BLaER1 treated with 17β-estradiol and CSF1 and Interleukin-3, amounts not matched to agents 10 nM and 100 nM (cell line): ENCODE data around the gene MINDY1.
A peak's percentile ranks its signal among the peaks of the same experiment; 100 is the strongest.

Experiments used
- H3K27ac ChIP-seq, 11 experiments: shearing (Covaris generic); formaldehyde crosslinking; 2 replicates each; pipeline ENCODE4 v1.8.1; 2022
- H3K27me3 ChIP-seq, 11 experiments: shearing (Covaris generic); formaldehyde crosslinking; 2 replicates each; pipeline ENCODE4 v1.8.1; 2022
- H3K36me3 ChIP-seq, 11 experiments: shearing (Covaris generic); formaldehyde crosslinking; 2 replicates each; pipeline ENCODE4 v1.8.1; 2022
- H3K4me1 ChIP-seq, 10 experiments: shearing (Covaris generic); formaldehyde crosslinking; 2 replicates each; pipeline ENCODE4 v1.8.1; 2022
- H3K4me2 ChIP-seq, 11 experiments: shearing (Covaris generic); formaldehyde crosslinking; 2 replicates each; pipeline ENCODE4 v1.8.1; 2022
- H3K4me3 ChIP-seq, 10 experiments: shearing (Covaris generic); formaldehyde crosslinking; 2 replicates each; pipeline ENCODE4 v1.8.1; 2022
- H3K9ac ChIP-seq, 11 experiments: shearing (Covaris generic); formaldehyde crosslinking; 2 replicates each; pipeline ENCODE4 v1.8.1; 2022
- H3K9me3 ChIP-seq, 11 experiments: shearing (Covaris generic); formaldehyde crosslinking; replicated peaks in 1 of 11; 2 replicates each; pipeline ENCODE4 v1.8.1; 2022
- H4K20me1 ChIP-seq, 11 experiments: shearing (Covaris generic); formaldehyde crosslinking; 2 replicates each; pipeline ENCODE4 v1.8.1; 2022
- Cebpa-rat ChIP-seq, 11 experiments: shearing (Covaris generic); IDR thresholded peaks; 2 replicates each; pipeline ENCODE4 v1.8.1; 2022

Gene MINDY1

DNA sequence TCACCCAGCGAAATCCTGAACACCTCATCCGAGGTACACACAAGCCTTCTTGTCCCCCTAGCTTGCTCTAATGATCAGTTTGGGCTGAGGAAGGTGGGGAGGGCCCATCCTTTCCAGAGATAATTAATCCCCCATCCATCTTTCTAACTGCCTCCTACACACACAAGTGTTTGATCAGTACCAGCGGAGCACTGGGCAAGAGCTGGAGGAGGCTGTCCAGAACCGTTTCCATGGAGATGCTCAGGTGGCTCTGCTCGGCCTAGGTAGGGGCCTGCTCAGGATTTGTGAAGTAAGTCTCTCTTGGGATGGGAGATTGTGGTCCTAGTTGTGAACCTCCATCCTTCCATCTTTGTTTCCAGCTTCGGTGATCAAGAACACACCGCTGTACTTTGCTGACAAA, 18.8 kb downstream of the MINDY1 start:
- no peaks in the 10 kb centered on the region for H3K27me3 ChIP-seq
- H3K27ac ChIP-seq = no peak overlapping the region
- H3K9ac ChIP-seq = no peak overlapping the region
- H3K36me3 ChIP-seq = no peaks in the 10 kb centered on the region
- H3K9me3 ChIP-seq = no peaks in the 10 kb centered on the region
- no peak overlapping the region for H3K4me3 ChIP-seq
- no peaks in the 10 kb centered on the region for H4K20me1 ChIP-seq
- no peak for TF ChIP-seq Cebpa-rat (IDR thresholded peaks at IDR 0.05)
- no peak overlapping the region for H3K4me2 ChIP-seq
- peaks cover 0 to 4% (median under 1%) of the 10 kb centered on the region in 10 experiments; a peak in 5 of 20 replicates for H3K4me1 ChIP-seq

DNA sequence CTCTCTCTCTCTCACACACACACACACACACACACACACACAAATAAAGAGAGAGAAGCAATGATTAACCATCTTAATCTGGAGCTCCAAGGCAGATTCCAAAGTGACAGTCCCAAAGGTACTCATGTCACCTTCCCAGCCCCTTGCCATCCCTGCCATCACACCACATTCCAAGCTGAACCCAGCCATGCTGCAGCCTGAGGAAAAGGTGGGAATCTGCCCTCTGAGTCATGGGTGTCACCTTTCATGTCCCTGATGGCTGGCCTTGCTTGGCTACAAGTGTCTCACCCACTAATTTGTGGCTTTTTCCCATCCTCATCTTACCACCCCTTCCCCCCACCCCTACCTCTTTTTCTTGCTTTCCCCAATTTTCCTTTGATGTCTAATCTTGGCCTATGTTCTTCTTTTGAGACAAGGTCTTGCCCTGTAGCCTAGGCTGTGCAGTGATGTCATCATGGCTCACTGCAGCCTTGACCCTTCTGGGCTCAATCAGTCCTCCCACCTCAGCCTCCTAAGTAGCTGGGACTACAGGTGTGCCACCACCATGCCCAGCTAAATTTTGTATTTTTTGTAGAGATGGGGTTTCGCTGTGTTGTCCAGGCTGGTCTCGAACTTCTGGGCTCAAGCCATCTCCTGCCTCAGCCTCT, 21.4 kb downstream of the MINDY1 start:
- no peaks in the 10 kb centered on the region for H4K20me1 ChIP-seq
- H3K4me1 ChIP-seq = peaks cover 17 to 28% (median 23%) of the 10 kb centered on the region in 10 experiments; a peak in 19 of 20 replicates
- no peak for TF ChIP-seq Cebpa-rat (IDR thresholded peaks at IDR 0.05)
- H3K4me3 ChIP-seq = no peak overlapping the region
- no peak overlapping the region for H3K27ac ChIP-seq
- H3K36me3 ChIP-seq = no peaks in the 10 kb centered on the region
- H3K9me3 ChIP-seq = no peaks in the 10 kb centered on the region
- no peaks in the 10 kb centered on the region for H3K27me3 ChIP-seq
- H3K4me2 ChIP-seq = no peak overlapping the region
- no peak overlapping the region for H3K9ac ChIP-seq

DNA sequence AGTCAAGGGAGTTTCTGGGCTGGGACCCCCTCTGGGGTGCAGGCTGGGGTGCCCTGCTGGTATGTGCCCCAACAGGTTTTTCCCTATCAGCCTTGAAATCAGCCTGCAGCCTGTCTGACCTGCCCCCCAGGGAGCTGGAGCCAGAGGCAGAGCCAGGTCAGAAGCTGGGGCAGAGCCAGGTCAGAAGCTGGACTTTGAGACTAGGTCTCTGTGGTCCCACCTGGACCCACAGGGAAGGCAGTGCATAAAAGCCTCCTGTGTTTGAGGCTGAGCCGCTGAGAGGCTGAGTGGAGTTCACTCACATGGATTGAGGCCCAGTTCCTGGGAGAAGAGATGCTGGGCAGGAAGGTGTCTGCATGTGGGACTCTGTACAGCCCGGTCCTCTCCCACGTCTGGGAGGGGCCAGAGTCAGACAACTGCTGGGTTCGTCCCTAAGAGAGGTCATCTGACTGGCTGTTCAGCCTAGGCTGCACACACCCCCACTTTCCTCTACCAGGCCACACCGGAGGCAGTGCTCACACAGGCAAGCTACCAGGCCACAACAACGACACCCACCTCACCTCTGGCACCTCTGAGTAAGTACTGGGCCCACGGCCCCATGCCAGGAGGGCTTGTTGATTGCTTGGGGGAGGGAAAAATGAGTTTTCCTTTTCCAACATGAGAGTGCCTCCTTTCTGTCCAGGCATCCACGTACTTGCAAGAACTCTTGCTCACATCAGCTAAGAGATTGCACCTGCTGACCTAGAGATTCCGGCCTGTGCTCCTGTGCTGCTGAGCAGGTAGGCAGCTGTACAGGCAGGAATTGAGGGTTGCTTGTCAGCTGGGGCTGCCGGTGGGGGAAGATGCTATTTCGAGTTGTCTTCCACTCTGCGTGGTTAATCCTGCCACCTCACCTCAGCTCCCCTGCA, 24.6 kb downstream of the MINDY1 start, which contains the start of gene ANXA9:
Gene ANXA9, plus strand, starts transcription at position 488 of the 908 bp plus-strand sequence. CDS start 814 bp downstream, outside the sequence.
- H3K27me3 ChIP-seq = no peaks in the 10 kb centered on the region
- H4K20me1 ChIP-seq = no peaks in the 10 kb centered on the region
- no peak for TF ChIP-seq Cebpa-rat (IDR thresholded peaks at IDR 0.05)
- no peaks in the 10 kb centered on the region for H3K9me3 ChIP-seq
- peaks cover 41 to 57% (median 48%) of the 10 kb centered on the region in 10 experiments for H3K4me1 ChIP-seq
- peak within 1 kb of the TSS in 8 of 11 experiments; percentile 0 to 50 (median 32); a peak in 7 of 22 replicates for H3K9ac ChIP-seq
- H3K36me3 ChIP-seq = no peaks in the 10 kb centered on the region
- H3K27ac ChIP-seq = peak within 1 kb of the TSS in 4 of 11 experiments; percentile 21 to 45 (median 29); a peak in 7 of 22 replicates
- H3K4me3 ChIP-seq = no peak within 1 kb of the TSS; a peak in 1 of 20 replicates
- peak within 1 kb of the TSS; percentile 33 to 83 (median 56) for H3K4me2 ChIP-seq

DNA sequence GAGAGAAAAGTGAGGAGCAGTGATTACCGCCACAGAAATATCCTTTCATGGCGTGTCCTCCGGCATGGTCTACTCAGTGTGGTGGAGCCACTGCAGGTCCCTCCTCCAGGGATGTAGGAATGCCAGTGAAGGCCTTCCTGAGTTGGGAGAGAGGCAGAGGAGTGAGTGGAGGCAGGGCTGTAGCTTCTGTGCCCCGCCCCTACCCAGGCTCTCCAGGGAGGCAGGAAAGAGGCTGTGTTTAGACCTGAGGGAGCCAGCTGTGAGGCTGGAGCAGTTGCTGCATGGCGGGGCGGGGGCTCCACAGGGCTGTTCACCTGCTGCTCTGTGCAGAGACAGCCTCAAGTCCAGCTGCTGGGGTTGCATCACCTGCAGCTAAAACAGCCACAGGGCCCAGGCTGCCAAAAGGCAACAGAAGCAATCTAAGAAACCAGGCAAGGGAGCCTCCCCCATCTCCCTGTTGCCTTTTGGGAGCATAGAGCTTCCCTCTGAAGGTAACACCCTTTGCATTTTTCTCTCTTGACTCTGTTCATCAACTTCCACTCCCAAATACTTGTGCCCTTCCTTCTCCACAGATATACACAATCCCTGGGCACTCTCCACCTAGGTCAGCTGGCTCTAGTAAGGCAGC, 25.4 kb downstream of the MINDY1 start:
- Histone ChIP-seq H3K4me3 (no peak overlapping the region; a peak in 1 of 20 replicates), H3K27ac (peak overlapping the region in 4 of 11 experiments; percentile 21 to 45 (median 29); a peak in 7 of 22 replicates), H3K9me3 (no peaks in the 10 kb centered on the region), H3K9ac (peak overlapping the region in 7 of 11 experiments; percentile 0 to 50 (median 28); a peak in 5 of 22 replicates), H3K4me1 (peaks cover 49 to 65% (median 56%) of the 10 kb centered on the region in 10 experiments), H4K20me1 (no peaks in the 10 kb centered on the region), H3K27me3 (no peaks in the 10 kb centered on the region), H3K4me2 (peak overlapping the region; percentile 33 to 83 (median 56); a peak in 21 of 22 replicates), H3K36me3 (no peaks in the 10 kb centered on the region)
- TF ChIP-seq Cebpa-rat (IDR thresholded peaks at IDR 0.05) = no peak

DNA sequence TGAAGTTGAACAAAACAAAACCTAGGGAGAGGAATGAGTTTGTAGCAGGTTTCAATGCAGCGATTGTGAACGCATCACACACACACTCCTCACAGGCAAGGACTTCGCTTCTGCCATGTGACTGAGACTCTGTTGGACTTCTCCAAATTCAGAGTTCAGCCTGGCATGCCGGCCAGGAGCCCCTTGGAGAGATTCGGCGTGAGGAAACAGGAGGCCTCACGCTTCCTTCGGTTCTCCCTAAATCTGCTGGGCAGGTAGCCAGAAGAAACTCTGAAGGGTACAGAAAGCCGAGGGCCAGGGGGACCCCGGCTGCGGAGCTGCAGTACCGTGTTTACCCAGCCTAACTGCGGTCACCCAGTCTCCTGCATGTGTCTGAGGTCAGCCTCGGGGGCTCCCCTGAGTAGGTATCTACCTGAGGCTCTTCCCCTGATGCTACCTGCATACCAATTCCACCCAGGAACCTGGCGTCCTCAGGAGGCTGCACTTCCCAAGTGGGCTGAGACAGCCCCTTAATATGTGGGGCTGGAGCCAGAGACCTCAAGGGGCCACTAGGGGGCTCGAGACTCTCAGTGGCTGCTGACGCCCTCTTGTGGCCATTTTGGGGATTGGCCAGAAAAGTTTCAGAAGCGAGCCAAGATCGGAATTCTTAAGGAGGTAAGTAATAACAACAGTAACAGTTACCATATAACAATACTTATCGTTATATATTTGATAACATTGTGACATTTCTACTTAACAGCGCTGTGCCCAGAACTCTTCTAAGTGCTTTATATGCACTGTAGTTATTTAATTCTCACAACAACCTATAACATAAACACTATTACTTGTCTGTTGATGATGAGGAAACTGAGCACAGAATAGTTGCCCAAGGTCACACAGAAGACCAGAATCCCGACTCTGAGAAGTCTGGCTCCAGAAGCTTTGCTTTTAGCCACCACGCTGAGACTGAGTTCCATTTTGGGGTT, 27.3 kb downstream of the MINDY1 start:
- H3K4me1 ChIP-seq = peaks cover 61 to 77% (median 69%) of the 10 kb centered on the region in 10 experiments
- TF ChIP-seq Cebpa-rat (IDR thresholded peaks at IDR 0.05) = no peak
- no peaks in the 10 kb centered on the region for H4K20me1 ChIP-seq
- H3K27ac ChIP-seq = peak overlapping the region in 10 of 11 experiments; percentile 13 to 81 (median 59); a peak in 18 of 22 replicates
- no peaks in the 10 kb centered on the region for H3K27me3 ChIP-seq
- no peaks in the 10 kb centered on the region for H3K9me3 ChIP-seq
- H3K4me2 ChIP-seq = peak overlapping the region; percentile 76 to 98 (median 89)
- H3K9ac ChIP-seq = peak overlapping the region; percentile 10 to 71 (median 64); a peak in 20 of 22 replicates
- H3K36me3 ChIP-seq = no peaks in the 10 kb centered on the region
- H3K4me3 ChIP-seq = peak overlapping the region in 8 of 10 experiments; percentile 17 to 59 (median 39); a peak in 12 of 20 replicates

DNA sequence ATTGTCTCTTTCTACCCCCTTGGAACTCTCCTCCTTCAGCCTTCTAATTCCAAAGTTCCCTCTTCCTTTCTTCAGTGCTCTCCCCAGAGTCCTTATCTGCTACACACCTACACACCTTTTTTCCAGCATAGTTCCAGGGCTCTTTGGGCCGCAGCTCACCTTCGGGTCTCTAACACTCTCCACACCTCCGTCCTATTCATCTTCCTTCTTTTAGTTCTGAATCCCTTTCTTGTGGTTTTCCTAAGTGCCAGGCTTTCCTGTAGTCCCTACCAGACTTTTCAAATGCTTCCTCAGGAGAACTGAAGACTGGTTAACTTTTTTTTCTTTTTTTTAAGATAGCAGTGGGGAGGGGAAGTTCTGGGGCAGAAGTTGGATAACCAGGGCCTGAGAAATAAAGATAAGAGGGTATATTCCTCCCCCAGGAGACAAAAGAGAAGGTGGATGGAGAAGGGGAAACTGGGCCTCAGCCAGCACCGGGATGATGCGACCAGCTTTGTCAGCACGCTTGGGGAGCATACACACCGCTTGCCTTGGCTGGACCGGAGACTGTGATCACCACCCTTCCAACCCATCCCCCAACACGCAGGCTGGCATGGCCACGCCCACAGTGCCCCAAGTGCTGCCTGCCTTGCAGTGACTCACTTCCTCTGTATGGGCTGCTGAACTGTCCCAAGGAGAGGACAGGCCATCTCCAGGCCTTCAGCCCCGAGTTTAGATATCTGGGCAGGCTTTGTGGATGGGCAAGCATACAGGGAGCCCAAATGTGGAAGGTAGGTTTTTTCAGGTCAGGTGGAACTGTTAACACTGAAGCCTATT, 29.6 kb downstream of the MINDY1 start:
- H3K4me2 ChIP-seq = peak overlapping the region; percentile 81 to 98 (median 90)
- peak overlapping the region in 7 of 10 experiments; percentile 29 to 50 (median 37); a peak in 14 of 20 replicates for H3K4me3 ChIP-seq
- H3K36me3 ChIP-seq = peaks cover 0 to 10% (median 3%) of the 10 kb centered on the region in 11 experiments; a peak in 8 of 22 replicates
- H4K20me1 ChIP-seq = peaks cover 12 to 18% (median 16%) of the 10 kb centered on the region in 11 experiments
- H3K9me3 ChIP-seq = no peaks in the 10 kb centered on the region
- H3K27ac ChIP-seq = peak overlapping the region; percentile 5 to 81 (median 65); a peak in 19 of 22 replicates
- peaks cover 70 to 78% (median 72%) of the 10 kb centered on the region in 10 experiments for H3K4me1 ChIP-seq
- H3K9ac ChIP-seq = peak overlapping the region; percentile 15 to 73 (median 55); a peak in 20 of 22 replicates
- no peak for TF ChIP-seq Cebpa-rat (IDR thresholded peaks at IDR 0.05)
- H3K27me3 ChIP-seq = no peaks in the 10 kb centered on the region

DNA sequence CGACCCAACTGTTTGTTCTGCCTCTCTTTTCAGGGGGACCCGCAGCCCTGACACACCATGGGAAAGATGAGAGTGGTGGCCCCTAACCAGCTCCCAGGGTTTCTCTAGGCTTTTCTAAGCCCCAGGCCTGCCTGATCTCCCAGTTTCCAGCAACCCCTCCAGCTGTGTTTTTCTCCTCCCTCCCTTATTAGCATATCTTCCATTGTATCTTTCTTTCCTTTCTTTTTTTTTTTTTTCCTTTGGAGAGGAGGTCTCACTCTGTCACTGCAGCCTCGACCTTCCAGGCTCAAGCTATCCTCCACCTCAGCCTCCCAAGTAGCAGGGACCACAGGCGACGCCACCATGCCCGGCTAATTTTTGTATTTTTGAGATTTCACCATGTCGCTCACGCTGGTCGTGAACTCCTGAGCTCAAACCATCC, 30.3 kb downstream of the MINDY1 start:
- Histone ChIP-seq H4K20me1 (peaks cover 19 to 25% (median 22%) of the 10 kb centered on the region in 11 experiments), H3K4me1 (peaks cover 70 to 78% (median 72%) of the 10 kb centered on the region in 10 experiments), H3K9me3 (no peaks in the 10 kb centered on the region), H3K36me3 (peaks cover 0 to 17% (median 8%) of the 10 kb centered on the region in 11 experiments; a peak in 10 of 22 replicates), H3K27ac (peak overlapping the region in 9 of 11 experiments; percentile 50 to 81 (median 66); a peak in 16 of 22 replicates), H3K4me2 (peak overlapping the region; percentile 81 to 98 (median 90)), H3K4me3 (peak overlapping the region in 6 of 10 experiments; percentile 31 to 50 (median 40); a peak in 9 of 20 replicates), H3K9ac (peak overlapping the region in 8 of 11 experiments; percentile 15 to 73 (median 61); a peak in 12 of 22 replicates), H3K27me3 (no peaks in the 10 kb centered on the region)
- no peak for TF ChIP-seq Cebpa-rat (IDR thresholded peaks at IDR 0.05)
